Measurements from ENCODE around the gene BCKDHA. TPM values are rescaled to one million over a fixed set of nuclear protein-coding genes. Genes with fewer than 3 reads are reported as not detected.

BCKDHA gene
- total and polyA plus RNA-seq, 9 of the 15 experiments (the other 6 are each of a cell fraction or from before 2014, with no cell fraction given): 4.5 to 52.5 (median 14.1) TPM

- FAIRE-seq: no peak
- no TSS peak for BruUV-seq (replicated peaks)
Measured at GRCh38 chr19:41455936-41456335, 58.3 kb downstream of the BCKDHA start.

GRCh38 chr19:41456342-41456918 is 58.8 kb downstream of the BCKDHA start:
- WGBS (ENCODE audit: insufficient coverage, low coverage, missing lambda C conversion rate): 1% methylated on average over 7 of the region's 7 CpGs
- ChIA-PET CTCF (ENCODE audit: low intra/inter-chr PET ratio) (no interaction called here), POLR2A (interaction anchor here (0.6 kb wide), 3 partner anchors 17 to 259 kb away, joined by 3 read pairs; partner anchors contain the start of gene DMAC2)
- no peak overlapping the region for H3K4me2 ChIP-seq (ENCODE audit: insufficient read depth, low read length)
- FAIRE-seq: no peak
- H4K20me1 ChIP-seq (replicated peaks; ENCODE audit: control insufficient read depth, insufficient read depth, low read length): no peaks in the 10 kb centered on the region
- H3K4me3 ChIP-seq: no peak overlapping the region
- in situ Hi-C loops (cut with MboI): no loop called here
- H3K9ac ChIP-seq (ENCODE audit: insufficient read depth in 1 of 2, low read depth in 2 of 2, low read length in 2 of 2): no peak overlapping the region
- peaks cover 0 to 6% of the 10 kb centered on the region in 2 experiments; a peak in 2 of 5 replicates for H3K27me3 ChIP-seq (ENCODE audit: control insufficient read depth in 2 of 2, insufficient read depth in 2 of 2, low read length in 2 of 2)
- no TSS peak for BruUV-seq (replicated peaks)
- no peak for DNase-seq (ENCODE audit: extremely low read depth in 1 of 4, low spot score in 3 of 4)
- H3K9me1 ChIP-seq (ENCODE audit: control insufficient read depth, insufficient read depth, low read length): no peaks in the 10 kb centered on the region
- no peak overlapping the region for H2AFZ ChIP-seq (ENCODE audit: low read depth, low read length)
- no peaks in the 10 kb centered on the region for H3K9me3 ChIP-seq (replicated peaks; ENCODE audit: control insufficient read depth, insufficient read depth, low read depth, low read length)
- no peak for ATAC-seq
- intact Hi-C loops (cut with micrococcal nuclease): no loop called here
- no peak overlapping the region for H3K27ac ChIP-seq (ENCODE audit: extremely low read depth, low read depth, low read length)
- H3K4me1 ChIP-seq (replicated peaks in 1 of 2; ENCODE audit: control insufficient read depth in 2 of 2, insufficient read depth in 2 of 2, low read length in 2 of 2): no peaks in the 10 kb centered on the region; a peak in 1 of 5 replicates
- H3K79me2 ChIP-seq (ENCODE audit: control insufficient read depth, insufficient read depth, low read length): no peaks in the 10 kb centered on the region
- no peaks in the 10 kb centered on the region for H3K36me3 ChIP-seq (ENCODE audit: control insufficient read depth, insufficient read depth, low read length)
- TF ChIP-seq ZBTB40 (IDR thresholded peaks at IDR 0.05) (no peak), ZBTB40 (CRISPR knock-in tag; IDR thresholded peaks at IDR 0.05) (no peak), SMAD1 (IDR thresholded peaks at IDR 0.05; ENCODE audit: low read depth, low read length, partially characterized antibody) (no peak), ZNF143 (CRISPR knock-in tag; IDR thresholded peaks at IDR 0.05) (no peak), CBFA2T2 (conservative IDR thresholded peaks at IDR 0.05) (no peak), CC2D1A (IDR thresholded peaks at IDR 0.05) (no peak)

More at GRCh38 chr19:41455936-41456335, 58.3 kb downstream of the BCKDHA start:
- peaks cover 0 to 6% of the 10 kb centered on the region in 2 experiments; a peak in 2 of 5 replicates for H3K27me3 ChIP-seq (ENCODE audit: control insufficient read depth in 2 of 2, insufficient read depth in 2 of 2, low read length in 2 of 2)
- H3K9me3 ChIP-seq (replicated peaks; ENCODE audit: control insufficient read depth, insufficient read depth, low read depth, low read length): no peaks in the 10 kb centered on the region
- H3K9ac ChIP-seq (ENCODE audit: insufficient read depth in 1 of 2, low read depth in 2 of 2, low read length in 2 of 2): no peak overlapping the region
- in situ Hi-C loops (cut with MboI) (no loop called here), intact Hi-C loops (cut with micrococcal nuclease) (no loop called here)
- no peaks in the 10 kb centered on the region for H4K20me1 ChIP-seq (replicated peaks; ENCODE audit: control insufficient read depth, insufficient read depth, low read length)
- no peaks in the 10 kb centered on the region for H3K9me1 ChIP-seq (ENCODE audit: control insufficient read depth, insufficient read depth, low read length)
- H2AFZ ChIP-seq (ENCODE audit: low read depth, low read length): no peak overlapping the region
- TF ChIP-seq ELF2 (CRISPR knock-in tag; IDR thresholded peaks at IDR 0.05) (no peak), TAL1 (IDR thresholded peaks at IDR 0.05) (0 out of 2 replicates have a peak, but pooled peaks have one; percentile 19)
- CTCF ChIA-PET (ENCODE audit: low intra/inter-chr PET ratio): no interaction called here
- H3K4me1 ChIP-seq (replicated peaks in 1 of 2; ENCODE audit: control insufficient read depth in 2 of 2, insufficient read depth in 2 of 2, low read length in 2 of 2): no peaks in the 10 kb centered on the region; a peak in 1 of 5 replicates
- no peaks in the 10 kb centered on the region for H3K36me3 ChIP-seq (ENCODE audit: control insufficient read depth, insufficient read depth, low read length)
- H3K4me2 ChIP-seq (ENCODE audit: insufficient read depth, low read length): no peak overlapping the region
- ATAC-seq (no peak), DNase-seq (ENCODE audit: extremely low read depth in 1 of 4, low spot score in 3 of 4) (no peak)
- H3K4me3 ChIP-seq: no peak overlapping the region
- no peaks in the 10 kb centered on the region for H3K79me2 ChIP-seq (ENCODE audit: control insufficient read depth, insufficient read depth, low read length)
- H3K27ac ChIP-seq (ENCODE audit: extremely low read depth, low read depth, low read length): no peak overlapping the region
- WGBS (ENCODE audit: insufficient coverage, low coverage, missing lambda C conversion rate): 0% methylated on average over 2 of the region's 2 CpGs
- POLR2A ChIA-PET: interaction anchor here (0.6 kb wide), 1 partner anchor 259 kb away, joined by 3 read pairs; no protein-coding TSS in a partner anchor

All from K562 (cell line).